KBM-7 (cell line): ENCODE results near the gene SFXN3.
A peak's percentile ranks its signal among the peaks of the same experiment; 100 is the strongest.

Source experiments
- DNase-seq: peaks from one replicate; pipeline ENCODE4 v3.0.0-alpha.2; 2015
- in situ Hi-C: fragments of 300-500 bp; cut with MboI; formaldehyde crosslinking; loops from 2 replicates; pipeline ENCODE4 v1.14.3; 2020; ENCODE audit warnings: low sequenced_read_pairs, low pct_unique_long_range_greater_than_20kb, mixed read lengths

SFXN3 gene

DNA sequence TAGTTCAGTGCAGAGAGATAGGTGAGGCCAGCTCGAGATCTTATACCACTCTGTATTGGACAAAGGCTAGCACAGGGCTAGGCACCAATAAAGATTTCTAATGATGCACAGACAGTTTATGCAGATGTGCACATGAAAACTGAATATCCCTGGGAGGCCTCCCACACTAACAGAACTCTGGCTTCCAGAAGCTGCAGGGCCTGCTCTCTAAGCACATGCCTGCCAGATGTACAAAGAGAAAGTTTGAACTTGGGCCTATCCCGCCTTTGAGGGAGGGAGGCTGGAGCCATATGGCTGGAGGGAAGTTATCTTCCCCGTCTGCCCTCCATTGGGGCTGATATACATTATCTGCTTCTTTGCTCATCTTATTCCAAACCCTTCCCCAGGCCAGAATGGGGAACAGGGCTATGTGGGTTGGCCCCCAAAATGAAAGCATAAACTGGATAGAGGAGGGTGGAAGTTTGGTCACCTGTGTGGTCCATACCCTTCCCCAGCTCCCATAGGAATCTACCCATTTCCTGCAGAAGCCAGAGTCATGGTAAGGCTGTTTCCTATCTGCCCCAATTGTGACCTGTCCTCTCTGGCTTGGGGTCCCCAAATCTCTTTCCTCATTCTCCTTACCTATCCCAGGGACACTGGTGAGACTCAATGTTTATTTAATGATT, 34.6 kb downstream of the SFXN3 start:
- in situ Hi-C loops: no loop called here
- DNase-seq: no peak

DNA sequence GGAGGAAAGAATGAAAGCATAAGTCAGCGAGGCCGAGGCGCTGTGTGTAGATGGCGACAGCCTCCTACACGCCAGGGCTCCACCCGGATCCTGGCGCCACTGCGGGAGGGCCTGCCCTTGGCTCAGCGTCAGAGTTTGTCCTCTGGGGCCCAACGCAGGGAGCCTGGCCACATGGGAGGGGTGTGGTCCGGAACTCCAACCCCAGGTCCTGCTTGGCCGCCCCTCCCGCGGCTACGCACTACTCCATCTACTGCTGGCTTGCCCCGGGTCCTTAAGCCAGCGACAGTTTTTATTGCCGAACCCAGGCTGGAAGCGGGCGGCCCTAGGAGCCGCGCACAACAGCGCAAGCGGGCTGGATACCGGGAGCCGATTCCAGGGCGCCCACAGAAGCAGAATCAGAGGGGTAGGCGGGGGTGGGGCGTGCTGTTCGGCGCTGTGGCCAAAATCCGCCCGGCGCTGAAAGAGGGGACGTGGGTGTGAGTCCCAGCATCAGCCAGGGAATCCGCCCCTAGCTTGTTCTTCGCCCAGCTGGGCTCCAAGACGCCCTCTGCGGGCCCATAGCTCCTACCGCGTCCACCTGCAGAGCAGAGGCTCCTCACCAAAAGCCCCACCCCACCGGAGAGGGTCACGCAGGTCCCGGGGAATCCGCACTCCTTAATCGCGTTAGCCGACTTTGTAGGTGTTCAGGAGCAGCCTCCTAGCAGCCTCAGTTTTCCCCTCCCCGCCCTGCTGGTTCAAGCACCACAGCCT, 35.3 kb downstream of the SFXN3 start:
- DNase-seq: peak; percentile 89
- in situ Hi-C loops: no loop called here

DNA sequence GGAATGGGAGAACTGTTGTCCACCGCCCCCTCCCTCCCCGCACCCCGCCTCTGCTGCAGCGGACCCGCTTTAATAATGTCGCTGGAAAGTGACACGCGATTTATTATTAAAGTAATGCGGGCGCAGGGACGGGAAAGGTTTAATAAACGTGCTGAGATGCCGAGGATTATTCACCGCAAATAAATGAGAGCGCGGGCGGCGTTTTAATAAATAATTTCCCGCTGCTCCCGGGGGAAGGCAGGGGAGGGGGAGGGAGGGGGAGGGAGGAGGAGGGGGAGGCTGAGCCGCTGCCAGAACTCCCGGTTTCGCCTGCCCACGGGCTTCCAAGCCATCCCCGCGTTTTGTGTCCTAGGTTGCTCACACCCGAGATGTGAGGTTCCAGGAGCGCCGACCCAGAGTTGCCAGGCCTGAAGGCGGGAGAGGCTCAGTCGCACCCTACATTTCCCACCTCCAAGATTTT, 35.9 kb downstream of the SFXN3 start:
- in situ Hi-C loops: no loop called here
- no peak for DNase-seq

DNA sequence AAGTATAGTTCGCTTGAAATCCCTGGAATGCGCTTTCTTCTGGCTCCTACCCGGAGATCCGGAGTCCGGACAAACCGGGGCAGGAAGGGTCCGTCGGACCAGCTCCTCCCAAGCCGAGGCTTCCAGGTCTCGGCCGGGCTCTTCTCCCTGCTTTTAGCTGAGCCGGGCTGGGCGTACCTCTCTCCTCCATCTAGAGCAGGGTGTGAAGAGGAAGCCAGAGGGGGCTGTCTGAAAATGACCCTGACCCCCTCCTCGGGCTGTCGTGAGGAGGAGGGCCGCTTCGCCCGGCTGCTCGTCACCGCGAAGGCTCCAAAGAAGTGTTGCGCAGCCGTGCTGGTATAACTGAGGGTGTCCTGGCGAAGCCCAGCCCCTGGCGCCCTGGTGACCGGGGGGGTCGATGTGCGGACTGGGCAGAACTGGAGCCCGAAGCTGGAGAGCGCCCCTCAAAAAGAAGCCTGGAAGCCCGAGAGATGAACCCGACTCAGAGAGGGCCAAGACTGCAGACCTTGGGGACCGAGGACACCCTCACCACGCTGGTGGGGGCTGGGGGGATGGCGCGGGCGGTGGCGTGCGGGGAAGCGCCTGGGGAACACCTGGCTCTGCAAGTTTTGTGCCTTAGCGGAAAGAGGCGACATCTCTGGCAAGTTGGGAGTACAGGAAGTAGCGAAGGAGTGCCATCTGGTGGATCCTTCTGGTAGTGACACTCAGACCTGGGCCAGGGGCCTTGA, 36.5 kb downstream of the SFXN3 start:
- in situ Hi-C loops: no loop called here
- DNase-seq: peak; percentile 95

DNA sequence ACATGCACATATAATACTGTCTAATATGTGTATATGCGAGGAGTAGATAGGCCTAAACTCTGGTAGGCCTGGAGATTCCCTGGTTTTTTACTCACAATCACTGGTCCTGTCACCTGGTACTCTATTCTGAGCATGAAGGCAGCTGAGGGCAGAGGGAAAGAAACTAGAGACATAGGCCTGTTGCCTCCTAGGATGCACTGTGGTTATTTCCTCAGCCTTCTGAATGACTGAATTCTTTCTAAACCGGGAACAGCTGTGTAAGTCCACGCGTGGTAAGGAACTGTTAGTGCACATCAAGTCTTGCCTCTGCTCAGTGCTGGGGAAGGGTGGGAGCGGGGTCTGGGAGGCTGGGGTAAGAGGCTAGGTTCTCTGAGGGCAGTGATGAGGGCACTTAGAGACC, 38.4 kb downstream of the SFXN3 start:
- in situ Hi-C loops: no loop called here
- no peak for DNase-seq

DNA sequence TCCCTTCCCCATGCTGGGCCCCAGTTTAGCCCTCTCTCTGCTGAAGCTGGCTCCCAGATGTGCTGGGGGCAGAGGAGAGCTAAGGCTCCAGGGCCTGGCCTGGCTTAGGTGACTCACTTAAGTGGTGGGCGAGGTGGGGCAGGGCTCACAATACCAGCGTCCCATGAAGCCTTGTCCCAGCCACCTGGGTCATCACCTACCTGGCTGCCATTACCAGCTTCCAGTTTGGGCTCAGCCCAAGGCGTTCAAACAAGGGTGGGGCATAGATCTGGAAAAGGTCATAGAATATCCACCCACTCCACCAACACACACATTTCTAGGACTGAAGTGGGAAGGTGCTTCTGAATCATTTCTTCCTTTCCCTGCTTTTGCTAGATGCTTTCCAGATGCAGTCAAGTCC, 39.1 kb downstream of the SFXN3 start:
- DNase-seq: no peak
- in situ Hi-C loops: no loop called here

DNA sequence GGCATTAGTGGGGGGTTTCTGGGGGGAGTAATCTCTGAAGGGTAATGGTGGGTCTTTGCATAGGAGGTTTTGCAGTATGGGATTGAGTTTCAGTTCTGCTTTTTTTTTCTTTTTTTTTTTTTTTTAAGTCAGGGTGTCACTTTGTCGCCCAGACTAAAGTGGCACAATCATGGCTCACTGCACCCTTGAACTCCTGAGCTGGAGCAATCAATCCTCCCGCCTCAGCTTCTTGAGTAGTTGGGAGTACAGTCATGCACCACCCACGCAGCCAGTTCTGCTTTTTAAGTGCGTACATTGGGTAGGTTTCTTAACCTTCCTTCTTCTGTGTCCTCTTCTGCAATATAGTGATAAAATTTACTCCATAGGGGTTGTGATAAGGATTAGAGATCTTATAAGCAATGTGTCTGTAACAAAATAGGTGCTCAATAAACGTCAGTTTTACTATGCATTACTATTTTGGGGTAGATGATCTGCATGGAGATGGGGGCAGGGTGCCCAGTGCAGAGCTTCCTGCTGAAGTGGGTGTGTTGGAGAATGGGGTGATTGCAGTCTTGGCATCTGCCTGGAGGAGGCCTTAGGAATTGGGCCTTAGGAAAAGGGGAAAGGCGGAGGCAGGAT, 40.3 kb downstream of the SFXN3 start:
- DNase-seq: peak; percentile 96
- in situ Hi-C loops: no loop called here

DNA sequence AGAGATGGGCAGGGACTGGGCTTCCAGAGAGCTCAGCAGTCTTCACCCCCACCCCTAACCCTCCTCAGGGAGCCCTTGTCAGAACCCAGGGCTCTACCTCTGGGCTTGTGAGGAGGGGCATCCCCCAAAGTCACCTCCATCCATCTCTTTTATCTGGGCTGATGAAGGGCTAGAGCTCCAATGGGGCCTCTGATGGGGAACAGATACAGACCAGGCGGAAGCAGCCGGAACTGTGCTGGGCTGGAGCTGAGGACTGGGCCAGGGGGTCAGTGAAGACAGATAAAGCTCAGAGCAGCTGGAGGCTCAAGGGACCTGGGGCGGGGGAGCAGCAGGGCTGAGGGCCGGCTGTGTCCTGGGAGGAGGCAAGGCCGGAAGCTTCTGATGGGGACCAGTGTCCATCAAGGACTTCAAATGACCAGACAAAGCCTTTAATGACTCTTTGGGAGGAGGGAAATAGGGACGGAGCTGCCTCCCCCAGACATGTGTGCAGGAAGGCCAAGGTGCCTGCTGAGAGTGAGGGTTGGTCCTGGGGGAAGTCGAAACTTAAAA, 40.9 kb downstream of the SFXN3 start:
- no peak for DNase-seq
- in situ Hi-C loops: no loop called here

DNA sequence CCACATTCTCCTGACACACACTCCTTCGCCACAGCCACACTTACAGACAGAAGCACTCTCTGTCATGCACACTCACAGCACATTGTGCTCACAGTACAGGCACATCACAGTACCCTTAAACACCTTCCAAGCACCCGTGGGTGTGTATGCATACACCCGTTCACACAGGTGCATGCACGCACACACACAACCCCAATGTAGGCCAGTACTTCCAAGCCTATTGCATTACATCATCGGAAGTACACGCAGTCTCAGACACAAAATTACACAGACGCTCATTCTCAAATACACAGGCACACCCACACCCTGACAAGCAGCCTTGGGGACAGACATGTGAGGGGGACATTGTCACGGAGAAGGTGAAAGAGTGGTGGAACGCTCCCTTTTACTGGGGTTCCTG, 41.9 kb downstream of the SFXN3 start:
- in situ Hi-C loops: no loop called here
- DNase-seq: no peak

DNA sequence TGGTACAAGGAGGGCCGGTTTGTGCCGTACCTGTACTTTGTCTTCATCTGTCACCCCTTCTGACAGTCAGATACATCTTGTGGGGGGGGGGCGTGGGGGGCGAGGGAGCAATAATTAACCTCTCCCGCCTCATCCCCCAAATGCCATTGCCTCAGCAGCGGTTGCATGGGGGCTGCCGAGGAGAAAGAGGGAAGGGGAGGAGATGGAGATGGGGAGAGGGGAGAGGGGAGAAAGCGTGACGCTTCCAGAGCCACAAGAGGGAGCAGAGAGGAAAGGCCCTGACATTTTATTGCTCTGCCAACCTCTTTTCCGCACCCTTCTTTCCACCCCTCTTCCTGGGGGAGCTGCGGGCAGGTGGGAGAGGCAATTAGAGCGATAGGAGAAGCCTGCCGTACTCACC, 42.6 kb downstream of the SFXN3 start:
- DNase-seq: no peak
- in situ Hi-C loops: no loop called here

DNA sequence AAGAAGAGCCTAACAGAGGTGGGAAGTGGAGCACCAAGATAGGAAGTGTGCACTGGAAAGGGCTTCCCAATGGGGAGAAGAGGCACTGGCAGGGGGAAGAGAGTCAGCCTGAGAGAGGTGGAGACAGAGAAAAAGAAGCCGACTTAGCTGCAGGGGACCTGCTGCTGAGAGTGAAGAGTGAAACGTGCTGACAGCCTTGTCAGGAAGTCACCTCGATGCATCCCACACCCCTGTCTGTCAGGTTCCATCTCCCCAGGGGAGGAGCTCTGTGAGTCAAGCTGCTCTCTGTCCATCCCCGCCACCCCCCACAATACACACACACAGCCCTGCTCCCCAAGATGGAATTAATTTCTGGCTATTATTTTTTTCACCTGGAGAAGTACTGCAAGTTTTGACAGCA, 44.7 kb downstream of the SFXN3 start:
- in situ Hi-C loops: no loop called here
- DNase-seq: no peak

DNA sequence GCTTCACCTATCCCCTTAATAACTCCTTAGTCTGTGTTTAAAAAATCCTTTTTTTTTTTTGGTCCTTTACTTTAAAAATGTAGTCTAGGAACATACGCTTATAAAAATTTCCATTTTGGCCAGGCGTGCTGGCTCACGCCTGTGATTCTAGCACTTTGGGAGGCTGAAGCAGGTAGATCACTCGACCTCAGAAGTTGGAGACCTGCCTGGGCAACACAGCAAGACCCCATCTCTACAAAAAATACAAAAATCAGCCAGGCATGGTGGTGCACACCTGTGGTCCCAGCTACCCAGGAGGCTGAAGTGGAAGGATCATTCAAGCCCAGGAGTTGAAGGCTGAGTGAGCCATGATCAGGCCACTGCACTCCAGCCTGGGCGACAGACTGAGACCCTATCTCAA, 45.6 kb downstream of the SFXN3 start:
- DNase-seq: no peak
- in situ Hi-C loops: no loop called here

DNA sequence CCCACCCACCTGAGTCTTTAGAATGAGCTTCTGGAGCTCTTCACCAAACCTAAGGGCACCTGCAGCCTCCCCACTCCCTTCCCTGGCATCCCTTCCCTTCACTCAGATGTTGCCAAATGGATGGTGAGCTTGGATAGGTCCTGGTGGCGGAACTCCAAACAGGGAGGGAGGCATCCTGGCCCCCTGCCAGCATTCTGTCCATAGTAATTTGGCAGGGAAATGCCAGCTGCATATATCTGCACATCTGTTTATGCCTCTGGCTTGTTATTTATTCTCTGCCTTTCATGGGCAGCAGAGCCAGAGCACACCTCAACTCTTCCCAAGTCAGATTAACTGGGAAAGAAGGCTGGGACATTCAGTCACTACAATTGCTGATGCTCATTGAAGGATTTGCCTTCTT, 48.8 kb downstream of the SFXN3 start:
- DNase-seq: no peak
- in situ Hi-C loops: no loop called here

DNA sequence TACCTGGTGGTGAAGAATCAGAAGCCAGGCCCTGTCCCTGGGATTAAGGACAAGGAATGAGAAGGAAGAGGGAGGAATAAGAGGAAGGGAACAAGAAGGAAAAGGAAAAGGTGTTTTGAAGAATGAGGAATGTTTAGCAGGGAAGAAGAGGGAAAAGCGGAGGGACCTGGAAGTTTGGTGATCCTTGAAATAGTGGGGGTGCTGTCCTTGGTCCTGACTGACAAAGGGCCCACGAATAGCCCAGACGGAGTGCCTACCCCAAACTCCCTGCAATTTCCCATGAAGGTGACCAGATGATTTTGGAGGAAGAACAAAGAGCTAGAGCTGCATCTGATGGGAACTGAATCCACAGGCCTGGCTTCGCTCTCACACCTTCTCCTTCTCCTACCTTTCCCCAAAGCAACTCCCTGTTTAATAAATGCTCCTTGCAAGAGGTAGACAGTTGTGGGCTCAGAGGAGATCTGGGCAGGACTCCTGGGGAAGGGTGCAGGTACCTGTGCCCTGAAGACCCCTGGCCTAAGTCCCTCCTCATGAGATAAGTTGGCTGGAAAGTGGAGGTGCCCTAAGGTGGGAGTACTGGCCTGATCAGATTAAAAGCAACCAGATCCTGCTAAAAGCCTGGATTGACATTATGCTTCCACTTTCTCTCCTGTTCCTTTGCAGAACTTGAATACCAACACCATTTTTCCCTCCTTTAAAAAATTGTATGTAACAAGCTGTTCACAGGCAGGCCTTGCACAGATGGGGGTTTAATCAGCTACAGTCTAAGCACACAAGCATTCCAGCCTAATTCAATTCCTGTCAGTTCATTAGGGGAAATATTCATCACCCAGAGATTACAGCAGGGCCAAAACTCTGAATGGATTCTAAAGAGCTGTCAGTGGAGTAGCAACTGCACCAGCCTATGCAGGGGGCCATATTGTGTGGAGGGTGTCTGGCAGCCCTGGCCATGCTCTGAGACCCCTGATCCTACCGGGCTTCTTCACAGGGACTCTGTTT, 50.2 kb downstream of the SFXN3 start:
- peak; percentile 33 for DNase-seq
- in situ Hi-C loops: no loop called here

DNA sequence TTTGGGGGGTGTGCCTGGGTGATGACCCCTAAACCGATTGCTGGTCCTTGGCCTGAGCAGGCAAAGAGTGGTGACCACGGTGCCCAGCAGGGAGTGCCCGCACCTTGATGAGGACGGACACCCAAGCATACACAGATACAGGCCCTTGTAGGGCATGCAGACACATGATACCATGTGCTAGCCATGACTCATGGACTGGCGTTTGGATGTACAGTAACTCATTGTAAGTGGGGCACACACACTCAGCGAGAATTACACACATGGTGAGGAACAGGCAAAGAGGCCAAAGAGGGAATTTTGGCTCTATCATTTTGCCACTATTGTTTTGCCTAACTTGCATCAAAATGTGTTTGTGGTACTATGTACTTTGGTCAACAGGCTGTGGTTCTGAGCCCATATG, 54.8 kb downstream of the SFXN3 start:
- in situ Hi-C loops: no loop called here
- no peak for DNase-seq

DNA sequence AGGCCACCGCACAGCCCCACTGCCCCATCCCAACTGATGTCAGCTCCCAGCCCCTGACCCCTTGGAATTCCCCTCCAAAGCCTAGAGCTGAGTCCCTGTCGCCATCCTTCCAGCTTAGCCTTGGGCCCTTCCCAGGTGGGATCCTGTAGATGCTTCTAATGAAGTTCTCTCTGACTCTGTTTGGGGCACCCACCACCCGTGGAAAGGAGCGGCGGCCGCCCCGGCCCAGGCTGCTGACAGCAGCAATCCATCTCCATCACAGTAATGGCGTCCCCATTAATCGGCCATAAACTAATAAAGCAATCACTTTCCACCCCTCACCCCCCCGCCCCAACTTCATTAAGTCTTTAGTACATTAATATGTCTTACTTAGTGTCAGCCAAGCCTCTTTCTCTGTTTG, 56.3 kb downstream of the SFXN3 start:
- in situ Hi-C loops: no loop called here
- no peak for DNase-seq

DNA sequence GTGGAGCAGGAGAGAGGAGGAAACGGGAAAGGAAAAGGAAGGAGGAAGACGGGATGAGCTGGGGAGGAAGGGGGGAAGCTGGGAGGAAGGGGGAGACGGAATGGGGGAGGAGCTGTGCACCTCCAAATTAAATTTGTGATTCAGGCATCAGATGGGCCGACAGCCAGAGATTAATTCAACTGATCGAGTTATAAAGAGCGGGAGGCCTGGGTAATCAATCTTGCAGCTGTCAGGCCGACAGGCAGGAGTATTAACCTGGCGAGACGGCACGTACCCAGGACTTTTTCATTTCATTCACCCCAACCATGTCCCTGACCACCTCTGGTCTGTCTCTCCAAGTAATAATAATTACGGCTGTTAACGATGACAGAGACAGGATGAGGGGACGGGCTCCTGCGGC, 56.9 kb downstream of the SFXN3 start:
- no peak for DNase-seq
- in situ Hi-C loops: no loop called here

DNA sequence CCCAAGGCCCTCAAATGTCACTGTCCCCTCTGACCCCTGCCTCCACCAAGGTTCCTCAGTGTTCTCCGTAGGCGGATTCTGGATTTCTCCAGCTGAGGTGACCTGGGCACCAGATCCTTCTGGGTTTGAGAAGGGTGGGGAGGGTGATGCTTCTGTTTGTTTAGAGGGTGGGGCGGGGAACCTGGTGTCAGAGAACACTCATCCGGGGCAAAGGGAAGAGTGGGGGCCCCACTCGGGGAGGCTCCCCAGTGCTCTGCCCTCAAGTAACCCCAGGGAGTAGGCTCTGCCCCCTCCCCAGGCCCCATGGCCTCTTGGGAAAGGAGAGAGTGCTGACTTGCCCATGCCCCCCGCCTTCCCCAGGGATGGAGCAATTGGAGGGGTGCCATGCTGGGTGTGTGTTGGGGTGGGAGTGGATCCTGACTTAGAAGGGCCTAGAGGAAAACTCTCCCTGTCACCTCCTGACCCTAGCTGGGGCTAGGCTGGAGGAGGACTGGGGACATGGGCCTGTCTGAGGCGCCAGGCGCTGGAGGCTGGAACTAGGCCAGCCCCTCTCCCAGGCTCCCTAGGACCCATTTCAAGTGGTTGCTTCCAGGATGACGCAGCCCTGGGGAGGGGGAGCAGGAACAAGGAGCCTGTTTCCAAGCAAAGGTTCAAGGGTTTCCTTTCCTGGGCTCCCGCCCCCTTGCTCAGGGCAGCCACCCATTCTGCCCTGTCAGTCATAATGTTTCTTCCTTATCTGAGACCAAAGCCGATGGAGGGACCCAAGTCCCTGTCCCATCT, 58.7 kb downstream of the SFXN3 start:
- in situ Hi-C loops: no loop called here
- no peak for DNase-seq
